GM12892 (cell line): ENCODE results near the gene HMCN1.

Experiments
- DNase-seq: peaks from one replicate; pipeline ENCODE4 v3.0.0; 2011; ENCODE audit not compliant: insufficient read length
- FAIRE-seq: peaks from 2 replicates; lab custom pipeline; 2011; peaks lifted over from hg19 to GRCh38; lab: Jason Lieb, UNC
- POLR2A ChIP-seq: IDR thresholded peaks from 2 replicates; pipeline ENCODE4 v1.6.1; 2011; ENCODE audit warnings: low read depth, low read length, control low read depth
- POLR2AphosphoS5 ChIP-seq: IDR thresholded peaks from 2 replicates; pipeline ENCODE4 v1.6.1; 2011; ENCODE audit warnings: low read depth, low read length, control low read depth
- TAF1 ChIP-seq: IDR thresholded peaks from 2 replicates; pipeline ENCODE4 v1.6.1; 2011; ENCODE audit warnings: low read depth, mild to moderate bottlenecking, control low read depth, low read length, borderline replicate concordance

HMCN1 gene

GRCh38 chr1:186218654-186219352 is 484.6 kb downstream of the HMCN1 start:
- no peak for DNase-seq
- FAIRE-seq: no peak

GRCh38 chr1:186220067-186220466 is 485.9 kb downstream of the HMCN1 start:
- FAIRE-seq (no peak), DNase-seq (no peak)
- no peak for TF ChIP-seq POLR2A
- TF ChIP-seq POLR2AphosphoS5: no peak
- no peak for TF ChIP-seq TAF1

More at GRCh38 chr1:186218654-186219352, 484.6 kb downstream of the HMCN1 start:
- TF ChIP-seq TAF1 (no peak), POLR2AphosphoS5 (no peak), POLR2A (no peak)

- no peak for TF ChIP-seq POLR2A
- no peak for TF ChIP-seq POLR2AphosphoS5
- TF ChIP-seq TAF1: no peak
- DNase-seq (no peak), FAIRE-seq (no peak)
Observed at GRCh38 chr1:186220911-186221310, 486.7 kb downstream of the HMCN1 start.

GRCh38 chr1:186225096-186225495 is 490.9 kb downstream of the HMCN1 start:
- no peak for TF ChIP-seq POLR2AphosphoS5
- no peak for TF ChIP-seq TAF1
- no peak for TF ChIP-seq POLR2A
- FAIRE-seq (no peak), DNase-seq (no peak)

- FAIRE-seq: no peak
- TF ChIP-seq POLR2A (no peak), TAF1 (no peak), POLR2AphosphoS5 (no peak)
- DNase-seq: no peak
Observed at GRCh38 chr1:186228749-186229148, 494.6 kb downstream of the HMCN1 start.

- FAIRE-seq: no peak
- no peak for TF ChIP-seq TAF1
- no peak for TF ChIP-seq POLR2A
- TF ChIP-seq POLR2AphosphoS5: no peak
- DNase-seq: no peak
Observed at GRCh38 chr1:186231861-186232436, 497.8 kb downstream of the HMCN1 start.

GRCh38 chr1:186234976-186235686 is 500.9 kb downstream of the HMCN1 start:
- TF ChIP-seq TAF1 (no peak), POLR2AphosphoS5 (no peak), POLR2A (no peak)
- DNase-seq (no peak), FAIRE-seq (no peak)

- no peak for FAIRE-seq
- TF ChIP-seq POLR2A (no peak), TAF1 (no peak), POLR2AphosphoS5 (no peak)
- DNase-seq: no peak
Observed at GRCh38 chr1:186235696-186236095, 501.5 kb downstream of the HMCN1 start.

GRCh38 chr1:186236921-186237320 is 502.7 kb downstream of the HMCN1 start:
- no peak for FAIRE-seq
- no peak for DNase-seq
- no peak for TF ChIP-seq TAF1
- no peak for TF ChIP-seq POLR2A
- TF ChIP-seq POLR2AphosphoS5: no peak

GRCh38 chr1:186239171-186239570 is 505.0 kb downstream of the HMCN1 start:
- TF ChIP-seq POLR2A (no peak), TAF1 (no peak), POLR2AphosphoS5 (no peak)
- FAIRE-seq (no peak), DNase-seq (no peak)

GRCh38 chr1:186240436-186240835 is 506.2 kb downstream of the HMCN1 start:
- DNase-seq: no peak
- no peak for TF ChIP-seq POLR2A
- no peak for TF ChIP-seq TAF1
- TF ChIP-seq POLR2AphosphoS5: no peak
- FAIRE-seq: no peak
